GM23338 (cell line): ENCODE results near the gene TGIF1. TPM values are rescaled to one million over a fixed set of nuclear protein-coding genes. Genes with fewer than 3 reads are reported as not detected.

Experiments used
- ATAC-seq: fragments of 200-7000 bp; cut with Tn5 transposase; 3 replicates; pipeline ENCODE4 v1.9.1; 2020
- DNase-seq: peaks from one replicate; pipeline ENCODE4 v3.0.0-alpha.2; 2015; ENCODE audit warnings: low spot score
- H2AFZ ChIP-seq: fragments of 200-600 bp; sonication (generic); 2 replicates; pipeline ENCODE4 v1.8.0; 2016; ENCODE audit warnings: antibody characterized with exemption, mild to moderate bottlenecking, moderate library complexity
- H3F3A ChIP-seq: fragments of 200-600 bp; sonication (generic); replicated peaks from 2 replicates; pipeline ENCODE4 v1.8.0; 2017; ENCODE audit warnings: antibody characterized with exemption, mixed run types, low read depth
- H3K27ac ChIP-seq: fragments of 200-600 bp; sonication (generic); 2 replicates; pipeline ENCODE4 v1.6.1; 2016; ENCODE audit warnings: low read depth
- H3K27me3 ChIP-seq: fragments of 200-600 bp; sonication (generic); 2 replicates; pipeline ENCODE4 v1.8.0; 2016; ENCODE audit warnings: mild to moderate bottlenecking, mixed run types, moderate library complexity; ENCODE audit not compliant: insufficient read depth
- H3K36me3 ChIP-seq: fragments of 200-600 bp; sonication (generic); 2 replicates; pipeline ENCODE4 v1.8.0; 2016; ENCODE audit warnings: mild to moderate bottlenecking; ENCODE audit not compliant: insufficient read depth
- H3K4me1 ChIP-seq: fragments of 200-600 bp; sonication (generic); 2 replicates; pipeline ENCODE4 v1.8.0; 2016; ENCODE audit warnings: mild to moderate bottlenecking, moderate library complexity; ENCODE audit not compliant: insufficient read depth
- H3K4me2 ChIP-seq: fragments of 200-600 bp; sonication (generic); 2 replicates; pipeline ENCODE4 v1.7.1; 2017; ENCODE audit warnings: mixed run types
- H3K4me3 ChIP-seq: fragments of 200-600 bp; sonication (generic); 2 replicates; pipeline ENCODE4 v1.6.1; 2016; ENCODE audit warnings: mixed run types
- H3K79me2 ChIP-seq: fragments of 200-600 bp; sonication (generic); replicated peaks from 2 replicates; pipeline ENCODE4 v1.8.0; 2017; ENCODE audit warnings: mild to moderate bottlenecking; ENCODE audit not compliant: insufficient read depth
- H3K9me2 ChIP-seq: fragments of 200-600 bp; sonication (generic); 2 replicates; pipeline ENCODE4 v1.8.0; 2017; ENCODE audit not compliant: insufficient read depth
- H4K20me1 ChIP-seq: fragments of 200-600 bp; sonication (generic); replicated peaks from 2 replicates; pipeline ENCODE4 v1.8.0; 2017; ENCODE audit warnings: mild to moderate bottlenecking; ENCODE audit not compliant: insufficient read depth
- H3K27ac Mint-ChIP-seq: 2 replicates; pipeline ENCODE4 v1.8.0; 2020; ENCODE audit warnings: inconsistent platforms, mild to moderate bottlenecking, moderate library complexity, mixed read lengths
- H3K27me3 Mint-ChIP-seq: 3 replicates; pipeline ENCODE4 v1.8.0; 2022; ENCODE audit warnings: low read depth, mild to moderate bottlenecking, moderate library complexity, mixed read lengths, inconsistent platforms; ENCODE audit not compliant: insufficient read depth, poor library complexity
- H3K36me3 Mint-ChIP-seq: 3 replicates; pipeline ENCODE4 v1.8.0; 2021; ENCODE audit warnings: low read depth, mild to moderate bottlenecking, inconsistent platforms, moderate library complexity, mixed read lengths
- H3K4me1 Mint-ChIP-seq: 3 replicates; pipeline ENCODE4 v1.8.0; 2020; ENCODE audit warnings: mild to moderate bottlenecking, inconsistent platforms, mixed read lengths
- H3K4me3 Mint-ChIP-seq: 3 replicates; pipeline ENCODE4 v1.8.0; 2021; ENCODE audit warnings: moderate library complexity, mild to moderate bottlenecking, inconsistent platforms, mixed read lengths
- H3K9me3 Mint-ChIP-seq: 3 replicates; pipeline ENCODE4 v1.8.0; 2020; ENCODE audit warnings: moderate library complexity, mild to moderate bottlenecking, inconsistent platforms, mixed read lengths
- CREB1 ChIP-seq: fragments of 250-450 bp; sonication (Bioruptor Pico); IDR thresholded peaks from 2 replicates; pipeline ENCODE4 v1.5.0; 2020; ENCODE audit warnings: low read depth, mild to moderate bottlenecking, moderate library complexity
- CTCF ChIP-seq, 2 experiments: fragments of 200-600 bp in 1 of 2; sonication (generic) in 1 of 2; conservative IDR thresholded peaks; 2 replicates each; pipeline versions ENCODE4 v1.5.1 to v1.6.1; 2016 to 2017; ENCODE audit warnings: antibody characterized with exemption in 2 of 2, low read depth in 2 of 2, mild to moderate bottlenecking in 2 of 2, moderate library complexity in 1 of 2
- EZH2phosphoT487 ChIP-seq: fragments of 200-600 bp; sonication (generic); IDR thresholded peaks from one replicate; pipeline ENCODE4 v1.8.1; 2018; ENCODE audit warnings: antibody characterized with exemption; ENCODE audit not compliant: unreplicated experiment
- JUNB ChIP-seq: IDR thresholded peaks from one replicate; pipeline ENCODE4 v1.6.1; 2016; ENCODE audit warnings: antibody characterized with exemption; ENCODE audit not compliant: unreplicated experiment
- POLR2AphosphoS5 ChIP-seq: IDR thresholded peaks from 2 replicates; pipeline ENCODE4 v1.6.1; 2016; ENCODE audit warnings: antibody characterized with exemption, low read depth
- REST ChIP-seq: IDR thresholded peaks from one replicate; pipeline ENCODE4 v1.6.1; 2018; ENCODE audit warnings: antibody characterized with exemption; ENCODE audit not compliant: unreplicated experiment
- STAT1 ChIP-seq: IDR thresholded peaks from one replicate; pipeline ENCODE4 v1.6.1; 2016; ENCODE audit warnings: antibody characterized with exemption; ENCODE audit not compliant: unreplicated experiment
- ZNF331 ChIP-seq: fragments of 250-450 bp; sonication (Bioruptor Pico); IDR thresholded peaks from 2 replicates; pipeline ENCODE4 v1.5.0; 2020; ENCODE audit warnings: low read depth, mild to moderate bottlenecking, moderate library complexity
- polyA plus RNA-seq: library from polyadenylated mRNA; unstranded; fragments of >200 nt; fragmentation: Nextera tagmentation; extraction: Ambion mirVana; gene quantifications from 2 replicates; pipeline ENCODE4 v1.2.1, GENCODE V29; 2016
- total RNA-seq: library from RNA; depleted of rRNA; stranded (reverse); fragments of >200 nt; shearing (Covaris generic); gene quantifications from 2 replicates; pipeline ENCODE4 v1.2.3, GENCODE V29; 2014
- TF ChIP-seq, protein P1 (sequence below): IDR thresholded peaks from 2 replicates; pipeline ENCODE4 v1.6.1; 2016; ENCODE audit warnings: antibody characterized with exemption

TGIF1 gene
- total and polyA plus RNA-seq, 2 experiments from 2014 or later, result 294 to 316 TPM

GRCh38 chr18:3453540-3454364 lies 3.8 kb downstream of the TGIF1 start:
- Histone ChIP-seq H3K36me3 (peaks cover 16% of the 10 kb centered on the region; the same call in 1 of the 2 replicates), H3K4me3 (peak overlapping the region; percentile 83), H3K4me2 (peak overlapping the region; percentile 88), H2AFZ (no peak overlapping the region), H4K20me1 (peaks cover 3% of the 10 kb centered on the region; the same call in 1 of the 2 replicates), H3K4me1 (peaks cover 33% of the 10 kb centered on the region), H3K27ac (peak overlapping the region; percentile 73), H3K27me3 (no peaks in the 10 kb centered on the region), H3F3A (peaks cover 12% of the 10 kb centered on the region; the same call in 1 of the 2 replicates), H3K79me2 (peaks cover 87% of the 10 kb centered on the region), H3K9me2 (no peaks in the 10 kb centered on the region)
- Mint-ChIP-seq H3K4me3 (peak overlapping the region; percentile 98), H3K9me3 (peaks cover 17% of the 10 kb centered on the region), H3K4me1 (peaks cover 42% of the 10 kb centered on the region), H3K27me3 (peaks cover 42% of the 10 kb centered on the region), H3K27ac (peak overlapping the region; percentile 98), H3K36me3 (peaks cover 77% of the 10 kb centered on the region)
- TF ChIP-seq ZNF331 (CRISPR knock-in tag) (no peak), CREB1 (no peak), JUNB (no peak), EZH2phosphoT487 (no peak), POLR2AphosphoS5 (no peak; the same call in 1 of the 2 replicates), REST (no peak)
- TF ChIP-seq, protein P1, sequence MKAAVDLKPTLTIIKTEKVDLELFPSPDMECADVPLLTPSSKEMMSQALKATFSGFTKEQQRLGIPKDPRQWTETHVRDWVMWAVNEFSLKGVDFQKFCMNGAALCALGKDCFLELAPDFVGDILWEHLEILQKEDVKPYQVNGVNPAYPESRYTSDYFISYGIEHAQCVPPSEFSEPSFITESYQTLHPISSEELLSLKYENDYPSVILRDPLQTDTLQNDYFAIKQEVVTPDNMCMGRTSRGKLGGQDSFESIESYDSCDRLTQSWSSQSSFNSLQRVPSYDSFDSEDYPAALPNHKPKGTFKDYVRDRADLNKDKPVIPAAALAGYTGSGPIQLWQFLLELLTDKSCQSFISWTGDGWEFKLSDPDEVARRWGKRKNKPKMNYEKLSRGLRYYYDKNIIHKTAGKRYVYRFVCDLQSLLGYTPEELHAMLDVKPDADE, result no peak
- DNase-seq (peak; percentile 59), ATAC-seq (no peak)

DNA sequence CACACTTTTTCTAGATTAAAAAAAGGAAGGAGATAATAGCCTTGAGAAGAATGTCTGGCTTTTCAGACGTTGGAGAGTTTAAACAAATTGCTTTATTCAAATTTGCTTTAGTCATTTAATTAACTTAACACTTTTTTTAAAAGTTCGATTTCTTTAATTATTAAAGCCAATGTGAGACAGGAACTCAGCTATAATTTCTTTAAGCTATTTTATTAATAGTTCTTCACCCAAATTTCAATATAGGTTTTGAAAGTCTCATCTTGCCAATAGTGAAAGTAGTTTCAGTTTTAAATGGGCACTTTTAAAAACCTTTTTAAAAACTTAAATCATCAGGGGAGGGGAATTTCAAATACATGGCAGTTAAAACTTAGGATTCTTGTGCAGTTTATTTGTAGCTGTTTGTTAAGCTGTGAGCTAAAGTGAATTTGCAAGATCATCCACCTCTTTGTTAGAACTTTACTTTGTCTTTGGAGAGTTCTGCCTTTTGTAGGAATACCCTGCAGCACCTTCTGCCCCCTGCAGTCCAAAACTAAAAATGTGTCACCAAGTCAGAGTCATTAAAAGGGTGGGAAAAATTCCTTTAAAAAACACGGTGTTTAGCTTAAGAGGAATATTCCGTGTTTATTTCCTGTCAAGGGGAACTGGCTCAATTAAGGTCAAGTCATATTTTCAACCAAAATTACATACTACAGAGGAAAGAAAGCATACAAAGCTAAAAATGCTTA lies 4.6 kb downstream of the TGIF1 start:
- Histone ChIP-seq H3K36me3 (peaks cover 16% of the 10 kb centered on the region; the same call in 1 of the 2 replicates), H4K20me1 (no peaks in the 10 kb centered on the region), H3K4me1 (peaks cover 41% of the 10 kb centered on the region), H3K9me2 (no peaks in the 10 kb centered on the region), H3F3A (peaks cover 12% of the 10 kb centered on the region; the same call in 1 of the 2 replicates), H3K4me2 (peak overlapping the region; percentile 88), H3K27me3 (no peaks in the 10 kb centered on the region), H2AFZ (no peak overlapping the region), H3K4me3 (peak overlapping the region; percentile 83), H3K79me2 (peaks cover 88% of the 10 kb centered on the region), H3K27ac (peak overlapping the region; percentile 73)
- Mint-ChIP-seq H3K9me3 (peaks cover 17% of the 10 kb centered on the region), H3K36me3 (peaks cover 85% of the 10 kb centered on the region), H3K27ac (peak overlapping the region; percentile 98), H3K4me3 (peak overlapping the region; percentile 98), H3K27me3 (peaks cover 37% of the 10 kb centered on the region), H3K4me1 (peaks cover 49% of the 10 kb centered on the region)
- DNase-seq, result peak; percentile 84
- TF ChIP-seq CTCF (conservative IDR thresholded peaks at IDR 0.05; ENCODE audit: low read depth in 2 of 2), result peak; percentile 56 to 90
- no peak for TF ChIP-seq STAT1
- TF ChIP-seq CREB1, result 0 out of 2 replicates have a peak, but pooled peaks have one; percentile 13
- no peak for TF ChIP-seq POLR2AphosphoS5
- ATAC-seq, result peak; percentile 4; the same call in 2 of the 3 replicates
